ENCODE measurements around the gene IGLL5. TPM values are rescaled to one million over a fixed set of nuclear protein-coding genes. Genes with fewer than 3 reads are reported as not detected.

The IGLL5 gene
- polyA plus RNA-seq, 1 of the 3 experiments (the other 2 are of a cell fraction), result not detected

DNA sequence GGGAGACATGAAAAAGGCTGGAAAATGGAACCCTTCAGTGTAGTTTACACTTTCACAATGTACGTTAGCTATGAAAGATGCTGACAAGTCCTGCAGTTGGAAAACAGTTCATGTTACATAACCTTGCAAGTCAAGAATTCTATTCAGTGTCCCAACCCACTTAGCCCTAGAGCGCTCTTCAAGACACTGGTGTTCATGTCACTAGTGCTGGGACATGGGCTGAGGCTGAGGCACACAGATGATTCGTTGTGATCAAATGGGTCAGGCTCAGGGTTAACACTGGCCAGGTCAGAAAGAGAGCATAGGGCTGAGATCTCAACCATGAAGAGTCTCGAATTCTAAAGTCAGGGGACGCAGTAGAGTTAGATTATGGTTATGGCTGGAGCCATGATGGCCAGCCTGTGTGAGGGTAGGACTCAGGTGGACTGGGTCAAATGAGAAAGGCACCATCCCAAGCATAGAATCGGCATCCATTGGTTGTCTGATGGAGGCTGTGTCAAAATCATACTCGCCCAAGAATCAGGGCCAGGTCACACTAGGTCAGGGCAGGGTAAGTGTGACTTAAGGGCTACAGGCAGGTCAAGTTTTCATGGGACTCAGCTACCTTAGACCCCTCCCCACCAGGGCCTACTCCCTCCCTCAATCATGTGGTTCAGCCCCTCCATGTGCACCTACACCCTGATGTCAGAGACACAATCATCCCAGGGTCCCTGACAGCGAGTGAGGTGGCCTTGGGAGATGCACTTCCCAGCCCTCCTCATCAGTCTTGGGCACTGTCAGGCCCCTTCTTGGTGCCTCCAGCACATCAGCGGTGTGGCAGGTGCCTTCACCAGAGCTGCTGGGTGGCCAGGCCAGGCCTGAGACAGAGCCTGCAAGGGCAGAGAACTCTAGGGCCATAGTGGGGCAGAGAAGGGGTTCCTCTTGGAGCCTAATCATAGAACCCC lies 20.2 kb downstream of the IGLL5 start:
- POLR2A ChIA-PET, result no interaction called here
- H3K79me2 ChIP-seq (ENCODE audit: insufficient read depth), result no peaks in the 10 kb centered on the region
- H3K9me2 ChIP-seq, result no peaks in the 10 kb centered on the region
- H3K9me3 ChIP-seq, result no peaks in the 10 kb centered on the region
- H3K27me3 ChIP-seq (ENCODE audit: insufficient read depth), result no peaks in the 10 kb centered on the region
- no peak overlapping the region for H3K4me3 ChIP-seq (ENCODE audit: low read depth in 2 of 2, low read length in 1 of 2)
- WGBS (ENCODE audit: low lambda C conversion rate), result 38% methylated on average over 9 of the region's 9 CpGs
- no peak overlapping the region for H2AFZ ChIP-seq (ENCODE audit: low read depth)
- TF ChIP-seq EP300 (IDR thresholded peaks at IDR 0.05; ENCODE audit: borderline replicate concordance in 1 of 2, low read depth in 1 of 2, low read length in 1 of 2), result no peak
- TF ChIP-seq FOXM1 (IDR thresholded peaks at IDR 0.05; ENCODE audit: low read depth), result no peak
- TF ChIP-seq EZH2phosphoT487 (IDR thresholded peaks at IDR 0.05; ENCODE audit: borderline replicate concordance, low read depth), result no peak
- no peak for DNase-seq
- no peaks in the 10 kb centered on the region for H3K36me3 ChIP-seq (replicated peaks in 1 of 2; ENCODE audit: control insufficient read depth in 1 of 2, insufficient read depth in 2 of 2, low read length in 1 of 2)
- no peak overlapping the region for H3K9ac ChIP-seq
- CTCF ChIA-PET, result interaction anchor here (1.0 to 1.1 kb wide), 2 partner anchors 14 to 28 kb away, joined by 3 read pairs; no protein-coding TSS in a partner anchor
- no peak overlapping the region for H3K4me2 ChIP-seq
- H3K27ac ChIP-seq (ENCODE audit: low read depth in 2 of 2, low read length in 1 of 2), result no peak overlapping the region
- no peaks in the 10 kb centered on the region for H3F3A ChIP-seq (replicated peaks; ENCODE audit: insufficient read depth)
- H4K20me1 ChIP-seq (ENCODE audit: insufficient read depth), result no peaks in the 10 kb centered on the region
- H3K4me1 ChIP-seq (ENCODE audit: control insufficient read depth in 1 of 2, insufficient read depth in 2 of 2, low read depth in 1 of 2, low read length in 1 of 2), result no peaks in the 10 kb centered on the region

- Histone ChIP-seq H2AFZ (ENCODE audit: low read depth) (no peak overlapping the region), H3K4me3 (ENCODE audit: low read depth in 2 of 2, low read length in 1 of 2) (no peak overlapping the region), H3K9me3 (no peaks in the 10 kb centered on the region), H3F3A (replicated peaks; ENCODE audit: insufficient read depth) (no peaks in the 10 kb centered on the region), H3K79me2 (ENCODE audit: insufficient read depth) (no peaks in the 10 kb centered on the region), H3K9ac (no peak overlapping the region), H3K9me2 (no peaks in the 10 kb centered on the region), H3K36me3 (replicated peaks in 1 of 2; ENCODE audit: control insufficient read depth in 1 of 2, insufficient read depth in 2 of 2, low read length in 1 of 2) (no peaks in the 10 kb centered on the region), H4K20me1 (ENCODE audit: insufficient read depth) (no peaks in the 10 kb centered on the region), H3K27me3 (ENCODE audit: insufficient read depth) (no peaks in the 10 kb centered on the region; the same call in 1 of the 2 replicates), H3K4me1 (ENCODE audit: control insufficient read depth in 1 of 2, insufficient read depth in 2 of 2, low read depth in 1 of 2, low read length in 1 of 2) (no peaks in the 10 kb centered on the region), H3K27ac (ENCODE audit: low read depth in 2 of 2, low read length in 1 of 2) (no peak overlapping the region), H3K4me2 (no peak overlapping the region)
- ChIA-PET POLR2A (no interaction called here), CTCF (interaction anchor here (1.0 to 1.8 kb wide), 3 partner anchors 13 to 27 kb away, joined by 3 to 5 read pairs (median 3); no protein-coding TSS in a partner anchor)
- TF ChIP-seq ELF1 (IDR thresholded peaks at IDR 0.05) (no peak), TEAD4 (IDR thresholded peaks at IDR 0.05; ENCODE audit: borderline replicate concordance, insufficient read depth) (no peak)
- 36% methylated on average over 2 of the region's 3 CpGs for WGBS (ENCODE audit: low lambda C conversion rate)
- no peak for DNase-seq
Measured at GRCh38 chr22:22908495-22908861, 20.9 kb downstream of the IGLL5 start.

- WGBS (ENCODE audit: low lambda C conversion rate), result 9% methylated on average over 4 of the region's 6 CpGs
- Histone ChIP-seq H3K9me2 (no peaks in the 10 kb centered on the region), H3K9me3 (no peaks in the 10 kb centered on the region), H3K4me2 (no peak overlapping the region), H4K20me1 (ENCODE audit: insufficient read depth) (no peaks in the 10 kb centered on the region), H3K27ac (ENCODE audit: low read depth in 2 of 2, low read length in 1 of 2) (no peak overlapping the region), H3K36me3 (replicated peaks in 1 of 2; ENCODE audit: control insufficient read depth in 1 of 2, insufficient read depth in 2 of 2, low read length in 1 of 2) (no peaks in the 10 kb centered on the region), H3K4me1 (ENCODE audit: control insufficient read depth in 1 of 2, insufficient read depth in 2 of 2, low read depth in 1 of 2, low read length in 1 of 2) (no peaks in the 10 kb centered on the region), H3F3A (replicated peaks; ENCODE audit: insufficient read depth) (no peaks in the 10 kb centered on the region), H2AFZ (ENCODE audit: low read depth) (no peak overlapping the region), H3K9ac (no peak overlapping the region), H3K4me3 (ENCODE audit: low read depth in 2 of 2, low read length in 1 of 2) (no peak overlapping the region), H3K27me3 (ENCODE audit: insufficient read depth) (no peaks in the 10 kb centered on the region; the same call in 1 of the 2 replicates), H3K79me2 (ENCODE audit: insufficient read depth) (no peaks in the 10 kb centered on the region)
- ChIA-PET POLR2A (no interaction called here), CTCF (interaction anchor here (1.0 to 2.3 kb wide), 4 partner anchors 12 to 34 kb away, joined by 3 to 9 read pairs (median 4); no protein-coding TSS in a partner anchor)
- DNase-seq, result no peak
- no peak for TF ChIP-seq CHD2 (IDR thresholded peaks at IDR 0.05; ENCODE audit: low read length, partially characterized antibody)
- TF ChIP-seq, protein P1, sequence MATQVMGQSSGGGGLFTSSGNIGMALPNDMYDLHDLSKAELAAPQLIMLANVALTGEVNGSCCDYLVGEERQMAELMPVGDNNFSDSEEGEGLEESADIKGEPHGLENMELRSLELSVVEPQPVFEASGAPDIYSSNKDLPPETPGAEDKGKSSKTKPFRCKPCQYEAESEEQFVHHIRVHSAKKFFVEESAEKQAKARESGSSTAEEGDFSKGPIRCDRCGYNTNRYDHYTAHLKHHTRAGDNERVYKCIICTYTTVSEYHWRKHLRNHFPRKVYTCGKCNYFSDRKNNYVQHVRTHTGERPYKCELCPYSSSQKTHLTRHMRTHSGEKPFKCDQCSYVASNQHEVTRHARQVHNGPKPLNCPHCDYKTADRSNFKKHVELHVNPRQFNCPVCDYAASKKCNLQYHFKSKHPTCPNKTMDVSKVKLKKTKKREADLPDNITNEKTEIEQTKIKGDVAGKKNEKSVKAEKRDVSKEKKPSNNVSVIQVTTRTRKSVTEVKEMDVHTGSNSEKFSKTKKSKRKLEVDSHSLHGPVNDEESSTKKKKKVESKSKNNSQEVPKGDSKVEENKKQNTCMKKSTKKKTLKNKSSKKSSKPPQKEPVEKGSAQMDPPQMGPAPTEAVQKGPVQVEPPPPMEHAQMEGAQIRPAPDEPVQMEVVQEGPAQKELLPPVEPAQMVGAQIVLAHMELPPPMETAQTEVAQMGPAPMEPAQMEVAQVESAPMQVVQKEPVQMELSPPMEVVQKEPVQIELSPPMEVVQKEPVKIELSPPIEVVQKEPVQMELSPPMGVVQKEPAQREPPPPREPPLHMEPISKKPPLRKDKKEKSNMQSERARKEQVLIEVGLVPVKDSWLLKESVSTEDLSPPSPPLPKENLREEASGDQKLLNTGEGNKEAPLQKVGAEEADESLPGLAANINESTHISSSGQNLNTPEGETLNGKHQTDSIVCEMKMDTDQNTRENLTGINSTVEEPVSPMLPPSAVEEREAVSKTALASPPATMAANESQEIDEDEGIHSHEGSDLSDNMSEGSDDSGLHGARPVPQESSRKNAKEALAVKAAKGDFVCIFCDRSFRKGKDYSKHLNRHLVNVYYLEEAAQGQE (IDR thresholded peaks at IDR 0.05; ENCODE audit: low read depth, low read length), result no peak
- TF ChIP-seq MAX (IDR thresholded peaks at IDR 0.05; ENCODE audit: low read depth), result no peak
- no peak for TF ChIP-seq JUND (IDR thresholded peaks at IDR 0.05)
- no peak for TF ChIP-seq CTCF (IDR thresholded peaks at IDR 0.05)
- no peak for TF ChIP-seq TEAD4 (IDR thresholded peaks at IDR 0.05; ENCODE audit: borderline replicate concordance, insufficient read depth)
- no peak for TF ChIP-seq RFX5 (IDR thresholded peaks at IDR 0.05; ENCODE audit: low read length)
- no peak for TF ChIP-seq YY1 (IDR thresholded peaks at IDR 0.05; ENCODE audit: low read depth)
- no peak for TF ChIP-seq MEF2A (IDR thresholded peaks at IDR 0.05; ENCODE audit: borderline replicate concordance, low read depth)
- TF ChIP-seq RXRA (IDR thresholded peaks at IDR 0.05; ENCODE audit: borderline replicate concordance, low read depth), result no peak
- TF ChIP-seq ELF1 (IDR thresholded peaks at IDR 0.05), result no peak
Measured at GRCh38 chr22:22908941-22909604, 21.5 kb downstream of the IGLL5 start.

Measured in SK-N-SH (cell line).